A673 (cell line): Measurements from ENCODE around the gene C10orf62. TPM values are rescaled to one million over a fixed set of nuclear protein-coding genes. Genes with fewer than 3 reads are reported as not detected.
A peak's percentile ranks its signal among the peaks of the same experiment; 100 is the strongest.

ENCODE experiments used
- BruUV-seq: library from RNA; stranded (reverse); fragments of 400-500 nt; replicated peaks from 2 replicates; lab custom pipeline; 2021; lab: Mats Ljungman, UMichigan
- CTCF ChIA-PET: fragments of 300-600 bp; sonication (Branson Sonifier 250); formaldehyde crosslinking; loops from one replicate; lab custom pipeline; 2022; ENCODE audit warnings: antibody characterized with exemption; lab: Charles Lee
- POLR2A ChIA-PET: fragments of 300-600 bp; sonication (Branson Sonifier 250); formaldehyde crosslinking; loops from one replicate; lab custom pipeline; 2022; ENCODE audit warnings: antibody characterized with exemption; ENCODE audit not compliant: low non-redundant PET; lab: Charles Lee
- DNase-seq: peaks from one replicate; pipeline ENCODE4 v3.0.0-alpha.2; 2015; ENCODE audit warnings: low spot score
- H3K27ac ChIP-seq: fragments of 200-600 bp; sonication (generic); 2 replicates; pipeline ENCODE4 v1.5.1; 2016; ENCODE audit warnings: mixed run types, low read depth, mild to moderate bottlenecking, mixed read lengths, antibody characterized with exemption, low read length; ENCODE audit not compliant: poor library complexity, severe bottlenecking
- H3K27me3 ChIP-seq: fragments of 200-600 bp; sonication (generic); replicated peaks from 2 replicates; pipeline ENCODE4 v1.6.1; 2017; ENCODE audit warnings: mixed run types, low read depth, mild to moderate bottlenecking, mixed read lengths, antibody characterized with exemption, low read length; ENCODE audit not compliant: insufficient read depth, poor library complexity
- H3K36me3 ChIP-seq: fragments of 200-600 bp; sonication (generic); 2 replicates; pipeline ENCODE4 v1.6.1; 2016; ENCODE audit warnings: mixed run types, mild to moderate bottlenecking, mixed read lengths, antibody characterized with exemption, low read length; ENCODE audit not compliant: insufficient read depth, poor library complexity, severe bottlenecking
- H3K4me1 ChIP-seq: fragments of 200-600 bp; sonication (generic); 2 replicates; pipeline ENCODE4 v1.6.1; 2017; ENCODE audit warnings: mixed run types, mild to moderate bottlenecking, mixed read lengths, antibody characterized with exemption, low read length; ENCODE audit not compliant: insufficient read depth, poor library complexity, severe bottlenecking
- H3K4me3 ChIP-seq: fragments of 200-600 bp; sonication (generic); 2 replicates; pipeline ENCODE4 v1.5.1; 2016; ENCODE audit warnings: low read depth, mixed run types, mild to moderate bottlenecking, mixed read lengths, low read length; ENCODE audit not compliant: poor library complexity, severe bottlenecking
- H3K9me3 ChIP-seq: fragments of 200-600 bp; sonication (generic); 2 replicates; pipeline ENCODE4 v1.6.1; 2016; ENCODE audit warnings: mixed run types, low read depth, mild to moderate bottlenecking, mixed read lengths, antibody characterized with exemption, low read length; ENCODE audit not compliant: poor library complexity, severe bottlenecking
- CTCF ChIP-seq: fragments of 300-800, 200-600 bp; sonication (generic); conservative IDR thresholded peaks from 2 replicates; pipeline ENCODE4 v1.5.1; 2017; ENCODE audit warnings: low read depth, mild to moderate bottlenecking, antibody characterized with exemption, low read length, moderate library complexity, mixed read lengths
- EZH2 ChIP-seq: fragments of 200-600 bp; sonication (generic); IDR thresholded peaks from 2 replicates; pipeline ENCODE4 v1.6.1; 2017; ENCODE audit warnings: borderline replicate concordance, low read depth, mild to moderate bottlenecking, mixed read lengths, antibody characterized with exemption, low read length; ENCODE audit not compliant: poor library complexity, severe bottlenecking
- intact Hi-C: fragments of 100-400 bp; cut with micrococcal nuclease; formaldehyde crosslinking; loops from one replicate; pipeline ENCODE4 v1.10.0; 2022; ENCODE audit not compliant: unreplicated experiment
- total RNA-seq: library from RNA; stranded (reverse); gene quantifications from 2 replicates; pipeline ENCODE4 v1.2.3, GENCODE V29; 2021

Gene C10orf62
- total RNA-seq, 1 experiment from 2014 or later: not detected

- peak; percentile 25 for DNase-seq
- Histone ChIP-seq H3K9me3 (no peaks in the 10 kb centered on the region), H3K27ac (no peak overlapping the region), H3K36me3 (no peaks in the 10 kb centered on the region), H3K4me3 (no peak overlapping the region), H3K27me3 (no peaks in the 10 kb centered on the region), H3K4me1 (no peaks in the 10 kb centered on the region)
- intact Hi-C loops: loop anchor here (2.0 kb wide), 1 partner anchor 206 kb away; no protein-coding TSS in a partner anchor
- no TSS peak for BruUV-seq
- no peak for TF ChIP-seq EZH2
- TF ChIP-seq CTCF: 0 out of 2 replicates have a peak, but pooled peaks have one; percentile 27
- ChIA-PET POLR2A (no interaction called here), CTCF (interaction anchor here (0.5 kb wide), 1 partner anchor 113 kb away, joined by 3 read pairs; no protein-coding TSS in a partner anchor)
Observed at GRCh38 chr10:97612386-97612785, 22.9 kb downstream of the C10orf62 start.

GRCh38 chr10:97618285-97618684, 28.8 kb downstream of the C10orf62 start:
- no peaks in the 10 kb centered on the region for H3K9me3 ChIP-seq
- no peaks in the 10 kb centered on the region for H3K27me3 ChIP-seq
- no peaks in the 10 kb centered on the region for H3K4me1 ChIP-seq
- TF ChIP-seq EZH2: no peak
- TF ChIP-seq CTCF: no peak
- BruUV-seq: no TSS peak
- H3K4me3 ChIP-seq: no peak overlapping the region
- ChIA-PET POLR2A (no interaction called here), CTCF (no interaction called here)
- no peak overlapping the region for H3K27ac ChIP-seq
- no peaks in the 10 kb centered on the region for H3K36me3 ChIP-seq
- intact Hi-C loops: no loop called here
- DNase-seq: no peak

- H3K36me3 ChIP-seq: no peaks in the 10 kb centered on the region
- H3K4me1 ChIP-seq: no peaks in the 10 kb centered on the region
- CTCF ChIA-PET: no interaction called here
- no peaks in the 10 kb centered on the region for H3K27me3 ChIP-seq
- no peak for DNase-seq
- intact Hi-C loops: no loop called here
- no peaks in the 10 kb centered on the region for H3K9me3 ChIP-seq
- TF ChIP-seq EZH2: no peak
- no peak for TF ChIP-seq CTCF
- POLR2A ChIA-PET: no interaction called here
- H3K4me3 ChIP-seq: no peak overlapping the region
- H3K27ac ChIP-seq: no peak overlapping the region
- BruUV-seq: no TSS peak
Observed at GRCh38 chr10:97618733-97619132, 29.2 kb downstream of the C10orf62 start.
